ENCODE results near the gene RBX1. TPM values are rescaled to one million over a fixed set of nuclear protein-coding genes. Genes with fewer than 3 reads are reported as not detected.
A peak's percentile ranks its signal among the peaks of the same experiment; 100 is the strongest.

The RBX1 gene
- total and polyA plus RNA-seq, 2 of the 8 experiments (the other 6 are each of a cell fraction or from before 2014, with no cell fraction given): 76.5 to 119 TPM

GRCh38 chr22:41021061-41021612 is 70.0 kb downstream of the RBX1 start (continued):
- TF ChIP-seq, protein P1, sequence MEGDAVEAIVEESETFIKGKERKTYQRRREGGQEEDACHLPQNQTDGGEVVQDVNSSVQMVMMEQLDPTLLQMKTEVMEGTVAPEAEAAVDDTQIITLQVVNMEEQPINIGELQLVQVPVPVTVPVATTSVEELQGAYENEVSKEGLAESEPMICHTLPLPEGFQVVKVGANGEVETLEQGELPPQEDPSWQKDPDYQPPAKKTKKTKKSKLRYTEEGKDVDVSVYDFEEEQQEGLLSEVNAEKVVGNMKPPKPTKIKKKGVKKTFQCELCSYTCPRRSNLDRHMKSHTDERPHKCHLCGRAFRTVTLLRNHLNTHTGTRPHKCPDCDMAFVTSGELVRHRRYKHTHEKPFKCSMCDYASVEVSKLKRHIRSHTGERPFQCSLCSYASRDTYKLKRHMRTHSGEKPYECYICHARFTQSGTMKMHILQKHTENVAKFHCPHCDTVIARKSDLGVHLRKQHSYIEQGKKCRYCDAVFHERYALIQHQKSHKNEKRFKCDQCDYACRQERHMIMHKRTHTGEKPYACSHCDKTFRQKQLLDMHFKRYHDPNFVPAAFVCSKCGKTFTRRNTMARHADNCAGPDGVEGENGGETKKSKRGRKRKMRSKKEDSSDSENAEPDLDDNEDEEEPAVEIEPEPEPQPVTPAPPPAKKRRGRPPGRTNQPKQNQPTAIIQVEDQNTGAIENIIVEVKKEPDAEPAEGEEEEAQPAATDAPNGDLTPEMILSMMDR (IDR thresholded peaks at IDR 0.05; ENCODE audit: control extremely low read depth in 1 of 3, insufficient read depth in 1 of 3, low read depth in 1 of 3, low read length in 3 of 3): no peak
- TF ChIP-seq TBP (IDR thresholded peaks at IDR 0.05; ENCODE audit: low read depth, low read length) (peak; percentile 34; the same call in 1 of the 2 replicates), MAFK (IDR thresholded peaks at IDR 0.05; ENCODE audit: low read depth, low read length) (no peak), CEBPB (IDR thresholded peaks at IDR 0.05; ENCODE audit: low read depth, low read length) (no peak), RAD21 (IDR thresholded peaks at IDR 0.05 in 1 of 2, conservative IDR thresholded peaks at IDR 0.05 in 1 of 2; ENCODE audit: low read depth in 2 of 2, low read length in 2 of 2) (no peak), ATF3 (IDR thresholded peaks at IDR 0.05; ENCODE audit: insufficient read depth, low read depth, low read length) (no peak)
- TF ChIP-seq, protein P2, sequence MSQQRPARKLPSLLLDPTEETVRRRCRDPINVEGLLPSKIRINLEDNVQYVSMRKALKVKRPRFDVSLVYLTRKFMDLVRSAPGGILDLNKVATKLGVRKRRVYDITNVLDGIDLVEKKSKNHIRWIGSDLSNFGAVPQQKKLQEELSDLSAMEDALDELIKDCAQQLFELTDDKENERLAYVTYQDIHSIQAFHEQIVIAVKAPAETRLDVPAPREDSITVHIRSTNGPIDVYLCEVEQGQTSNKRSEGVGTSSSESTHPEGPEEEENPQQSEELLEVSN (IDR thresholded peaks at IDR 0.05): 0 out of 2 replicates have a peak, but pooled peaks have one; percentile 9
